H9 (cell line): ENCODE results near the gene MFSD11. TPM values are rescaled to one million over a fixed set of nuclear protein-coding genes. Genes with fewer than 3 reads are reported as not detected.
"Not testable (repeated sequence)": the region's sequence is repeated elsewhere in the genome, so short reads cannot be mapped to it uniquely, and the experiment has no call there.

ENCODE experiments used
- DNase-seq: peaks from one replicate; pipeline ENCODE4 v3.0.0-alpha.2; 2017
- H2AFZ ChIP-seq: one replicate; pipeline ENCODE4 v1.6.1; 2013; ENCODE audit warnings: mild to moderate bottlenecking, low read length, control low read depth, moderate library complexity
- H2AK5ac ChIP-seq: 2 replicates; pipeline ENCODE4 v1.6.1; 2013; ENCODE audit warnings: low read length, control low read depth, mixed read lengths; ENCODE audit not compliant: insufficient read length
- H2BK120ac ChIP-seq: one replicate; pipeline ENCODE4 v1.6.1; 2013; ENCODE audit warnings: low read depth, mild to moderate bottlenecking, low read length, control low read depth, inconsistent platforms; ENCODE audit not compliant: poor library complexity, severe bottlenecking
- H2BK12ac ChIP-seq: 2 replicates; pipeline ENCODE4 v1.6.1; 2013; ENCODE audit warnings: low read length, control low read depth, mixed read lengths, low read depth; ENCODE audit not compliant: insufficient read length
- H2BK15ac ChIP-seq: 2 replicates; pipeline ENCODE4 v1.6.1; 2013; ENCODE audit warnings: low read depth, low read length, control low read depth
- H2BK20ac ChIP-seq: one replicate; pipeline ENCODE4 v1.6.1; 2013; ENCODE audit warnings: low read depth, mild to moderate bottlenecking, low read length, control low read depth, inconsistent platforms; ENCODE audit not compliant: poor library complexity, severe bottlenecking
- H2BK5ac ChIP-seq: 2 replicates; pipeline ENCODE4 v1.6.1; 2013; ENCODE audit warnings: low read length, control low read depth, mixed read lengths; ENCODE audit not compliant: insufficient read length
- H3K14ac ChIP-seq: 2 replicates; pipeline ENCODE4 v1.6.1; 2013; ENCODE audit warnings: low read length, control low read depth; ENCODE audit not compliant: insufficient read depth
- H3K18ac ChIP-seq: 2 replicates; pipeline ENCODE4 v1.6.1; 2013; ENCODE audit warnings: low read depth, mild to moderate bottlenecking, mixed read lengths, low read length, control low read depth; ENCODE audit not compliant: insufficient read length
- H3K23ac ChIP-seq: 2 replicates; pipeline ENCODE4 v1.6.1; 2013; ENCODE audit warnings: low read length, control low read depth, mixed read lengths, low read depth; ENCODE audit not compliant: insufficient read length
- H3K23me2 ChIP-seq: 2 replicates; pipeline ENCODE4 v1.6.1; 2013; ENCODE audit warnings: low read depth, mild to moderate bottlenecking, mixed read lengths, low read length, control low read depth; ENCODE audit not compliant: insufficient read length, poor library complexity, severe bottlenecking
- H3K27ac ChIP-seq: 2 replicates; pipeline ENCODE4 v1.5.1; 2013; ENCODE audit warnings: low read length, control low read depth, mixed read lengths, low read depth; ENCODE audit not compliant: insufficient read length
- H3K27me3 ChIP-seq: 2 replicates; pipeline ENCODE4 v1.6.1; 2013; ENCODE audit warnings: low read length, control low read depth, inconsistent platforms; ENCODE audit not compliant: insufficient read depth
- H3K4ac ChIP-seq: 2 replicates; pipeline ENCODE4 v1.6.1; 2013; ENCODE audit warnings: low read depth, mild to moderate bottlenecking, control low read depth, inconsistent platforms, low read length, moderate library complexity
- H3K4me1 ChIP-seq: 2 replicates; pipeline ENCODE4 v1.6.1; 2013; ENCODE audit warnings: low read length, control low read depth, inconsistent platforms; ENCODE audit not compliant: insufficient read depth
- H3K4me2 ChIP-seq: 2 replicates; pipeline ENCODE4 v1.6.1; 2013; ENCODE audit warnings: low read length, control low read depth, mixed read lengths; ENCODE audit not compliant: insufficient read length, insufficient read depth
- H3K56ac ChIP-seq: 2 replicates; pipeline ENCODE4 v1.6.1; 2013; ENCODE audit warnings: low read depth, mild to moderate bottlenecking, mixed read lengths, low read length, control low read depth; ENCODE audit not compliant: insufficient read length
- H3K79me1 ChIP-seq: 2 replicates; pipeline ENCODE4 v1.6.1; 2013; ENCODE audit warnings: low read depth, mild to moderate bottlenecking, moderate library complexity, low read length, control low read depth, inconsistent platforms; ENCODE audit not compliant: insufficient read depth, poor library complexity, severe bottlenecking
- H3K79me2 ChIP-seq: 2 replicates; pipeline ENCODE4 v1.6.1; 2013; ENCODE audit warnings: low read length, control low read depth, inconsistent platforms; ENCODE audit not compliant: insufficient read depth
- H3K9ac ChIP-seq: 2 replicates; pipeline ENCODE4 v1.6.1; 2013; ENCODE audit warnings: low read length, control low read depth, mixed read lengths; ENCODE audit not compliant: insufficient read length; ENCODE audit errors: extremely low read depth
- H3K9me3 ChIP-seq: one replicate; pipeline ENCODE4 v1.6.1; 2013; ENCODE audit warnings: low read depth, low read length, inconsistent platforms; ENCODE audit not compliant: control insufficient read depth
- H3T11ph ChIP-seq: one replicate; pipeline ENCODE4 v1.6.1; 2013; ENCODE audit warnings: mild to moderate bottlenecking, low read length, control low read depth, inconsistent platforms
- H4K20me1 ChIP-seq: one replicate; pipeline ENCODE4 v1.6.1; 2013; ENCODE audit not compliant: control insufficient read depth, insufficient read length, insufficient read depth
- H4K5ac ChIP-seq: 2 replicates; pipeline ENCODE4 v1.6.1; 2013; ENCODE audit warnings: low read depth, mild to moderate bottlenecking, mixed read lengths, low read length, control low read depth; ENCODE audit not compliant: insufficient read length
- H4K8ac ChIP-seq: replicated peaks from 2 replicates; pipeline ENCODE4 v1.6.1; 2013; ENCODE audit warnings: low read length, control low read depth, mixed read lengths, low read depth; ENCODE audit not compliant: insufficient read length
- H4K91ac ChIP-seq: 2 replicates; pipeline ENCODE4 v1.6.1; 2013; ENCODE audit warnings: low read depth, mild to moderate bottlenecking, moderate library complexity, mixed read lengths, low read length, control low read depth; ENCODE audit not compliant: insufficient read length
- H3K27ac Mint-ChIP-seq, 3 experiments: 2 replicates in 2 of 3; 3 replicates in 1 of 3; pipeline ENCODE4 v1.8.0; 2020 to 2021; ENCODE audit warnings: mixed read lengths in 3 of 3, mild to moderate bottlenecking in 1 of 3, moderate library complexity in 1 of 3
- H3K27me3 Mint-ChIP-seq: 2 replicates; pipeline ENCODE4 v1.8.0; 2021; ENCODE audit warnings: low read depth, mild to moderate bottlenecking, moderate library complexity, mixed read lengths
- H3K36me3 Mint-ChIP-seq, 3 experiments: 2 replicates in 2 of 3; 3 replicates in 1 of 3; pipeline ENCODE4 v1.8.0; 2020 to 2021; ENCODE audit warnings: low read depth in 3 of 3, mixed read lengths in 3 of 3; ENCODE audit not compliant: insufficient read depth in 1 of 3
- H3K4me1 Mint-ChIP-seq, 2 experiments: 2 replicates each; pipeline ENCODE4 v1.8.0; 2020; ENCODE audit warnings: mixed read lengths in 2 of 2
- H3K4me3 Mint-ChIP-seq, 2 experiments: 2 replicates in 1 of 2; 3 replicates in 1 of 2; pipeline ENCODE4 v1.8.0; 2020 to 2021; ENCODE audit warnings: mild to moderate bottlenecking in 2 of 2, mixed read lengths in 2 of 2, moderate library complexity in 1 of 2
- H3K9me3 Mint-ChIP-seq, 2 experiments: 2 replicates in 1 of 2; 3 replicates in 1 of 2; pipeline ENCODE4 v1.8.0; 2020; ENCODE audit warnings: mild to moderate bottlenecking in 2 of 2, mixed read lengths in 2 of 2, moderate library complexity in 1 of 2
- CTCF ChIP-seq: fragments of 200-600 bp; sonication (generic); conservative IDR thresholded peaks from 3 replicates; pipeline ENCODE4 v1.8.0; 2021; ENCODE audit warnings: antibody characterized with exemption, mild to moderate bottlenecking
- WGBS: extraction: QIAGEN DNeasy Blood & Tissue Kit; methylation state at CpG from one replicate; pipeline ENCODE4 v1.1.7; 2013; ENCODE audit warnings: missing lambda C conversion rate, low lambda C conversion rate, mixed read lengths; ENCODE audit not compliant: insufficient read length; ENCODE audit errors: extremely low coverage; 5-methylcytosine and 5-hydroxymethylcytosine counted together
- total RNA-seq: library from RNA; stranded (reverse); gene quantifications from 2 replicates; pipeline ENCODE4 v1.2.1, GENCODE V29; 2021

The MFSD11 gene
- total RNA-seq, 1 experiment from 2014 or later: 19.9 TPM

- Histone ChIP-seq H2AK5ac (no peak overlapping the region), H3K79me2 (peaks cover 17% of the 10 kb centered on the region; the same call in 1 of the 2 replicates), H2BK12ac (no peak overlapping the region), H4K5ac (no peak overlapping the region), H2BK15ac (no peak overlapping the region), H3T11ph (no peak overlapping the region), H3K23me2 (no peaks in the 10 kb centered on the region), H3K9ac (peak overlapping the region; percentile 17), H4K91ac (no peak overlapping the region), H4K8ac (no peak overlapping the region), H2BK20ac (no peak overlapping the region), H3K4me1 (no peaks in the 10 kb centered on the region), H2BK5ac (no peak overlapping the region), H3K27me3 (no peaks in the 10 kb centered on the region), H2AFZ (no peak overlapping the region), H3K4ac (no peak overlapping the region), H3K56ac (no peak overlapping the region), H3K4me2 (peak overlapping the region; percentile 57), H3K9me3 (no peaks in the 10 kb centered on the region), H2BK120ac (no peak overlapping the region), H3K14ac (no peak overlapping the region), H3K27ac (no peak overlapping the region), H4K20me1 (no peaks in the 10 kb centered on the region), H3K79me1 (no peaks in the 10 kb centered on the region), H3K23ac (no peak overlapping the region), H3K18ac (no peak overlapping the region)
- Mint-ChIP-seq H3K27ac (peak overlapping the region; percentile 93 to 97 (median 94); a peak in 5 of 7 replicates), H3K4me1 (peaks cover 24 to 34% of the 10 kb centered on the region in 2 experiments), H3K27me3 (peaks cover 2% of the 10 kb centered on the region), H3K4me3 (peak overlapping the region; percentile 95 to 99), H3K9me3 (peaks cover 3 to 7% of the 10 kb centered on the region in 2 experiments; a peak in 2 of 5 replicates), H3K36me3 (peaks cover 34 to 52% (median 37%) of the 10 kb centered on the region in 3 experiments)
- TF ChIP-seq CTCF: no peak
- DNase-seq: no peak
- WGBS: no CpG with 5 or more reads among the region's 7 CpGs
Observed at GRCh38 chr17:76738468-76738850, 540 bp downstream of the MFSD11 start.

- H3K9ac ChIP-seq, H4K91ac ChIP-seq, H3K27ac ChIP-seq, H2AK5ac ChIP-seq, H3K4ac ChIP-seq, H4K5ac ChIP-seq, H3K4me1 ChIP-seq, DNase-seq, H3K27me3 ChIP-seq, H2BK12ac ChIP-seq, H3K4me3 Mint-ChIP-seq, H3K23ac ChIP-seq, H3T11ph ChIP-seq, H2BK120ac ChIP-seq, H4K20me1 ChIP-seq, H3K14ac ChIP-seq, H2BK20ac ChIP-seq, H3K79me1 ChIP-seq, H2BK5ac ChIP-seq, H2BK15ac ChIP-seq, H4K8ac ChIP-seq, H3K23me2 ChIP-seq, H3K27me3 Mint-ChIP-seq, H3K27ac Mint-ChIP-seq, H3K9me3 ChIP-seq, H2AFZ ChIP-seq, H3K56ac ChIP-seq, H3K9me3 Mint-ChIP-seq, H3K4me2 ChIP-seq, H3K18ac ChIP-seq: not testable (repeated sequence)
- H3K79me2 ChIP-seq: peaks cover 17% of the 10 kb centered on the region; the same call in 1 of the 2 replicates
- peaks cover 14 to 23% of the 10 kb centered on the region in 2 experiments for H3K4me1 Mint-ChIP-seq
- WGBS: no CpG with 5 or more reads among the region's 17 CpGs
- H3K36me3 Mint-ChIP-seq: peaks cover 23 to 50% (median 32%) of the 10 kb centered on the region in 3 experiments
Observed at GRCh38 chr17:76739568-76740115, 1.7 kb downstream of the MFSD11 start.
